ENCODE results near the gene CRHR2.

CRHR2 gene

DNA sequence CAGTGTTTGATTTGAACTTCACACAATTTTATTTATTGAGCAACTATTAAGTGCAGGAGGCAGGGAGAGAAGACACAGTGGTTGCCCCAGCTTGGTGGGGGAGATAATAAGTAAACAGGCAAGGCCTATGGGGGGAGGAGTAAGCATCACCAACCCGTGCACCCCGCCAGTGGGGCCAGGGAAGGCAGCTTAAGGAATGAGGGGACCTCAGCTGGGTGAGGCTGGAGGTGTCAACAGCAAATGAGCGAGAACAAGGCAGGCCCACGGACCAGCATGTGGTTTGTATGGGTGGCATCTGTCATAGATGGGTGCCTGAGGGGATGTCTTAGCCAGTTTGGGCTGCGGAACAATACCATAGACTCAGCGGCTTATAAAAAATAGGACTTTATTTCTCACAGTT is 24.1 kb upstream of the CRHR2 start:
- DNase-seq = no peak

DNA sequence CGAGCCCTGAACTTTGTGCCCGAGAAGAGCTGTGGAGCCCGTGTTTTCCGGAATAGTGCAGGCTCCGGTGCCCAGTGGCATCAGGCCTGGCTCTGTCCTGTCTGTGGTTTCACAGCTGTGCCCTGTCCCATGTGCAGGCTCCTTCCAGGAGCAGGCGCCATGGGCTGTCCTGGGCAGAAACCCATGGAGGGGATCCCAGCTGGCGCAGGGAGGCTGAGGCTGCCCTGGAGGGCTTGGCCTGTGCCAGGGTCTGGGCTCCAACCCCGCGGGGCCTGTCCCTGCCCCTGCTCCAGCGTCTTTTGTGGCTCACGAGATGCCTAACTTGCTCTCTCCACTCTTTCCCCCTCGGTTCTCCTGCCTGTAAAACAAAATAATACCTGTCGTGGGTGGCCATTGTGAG is 23.3 kb upstream of the CRHR2 start:
- DNase-seq = no peak

DNA sequence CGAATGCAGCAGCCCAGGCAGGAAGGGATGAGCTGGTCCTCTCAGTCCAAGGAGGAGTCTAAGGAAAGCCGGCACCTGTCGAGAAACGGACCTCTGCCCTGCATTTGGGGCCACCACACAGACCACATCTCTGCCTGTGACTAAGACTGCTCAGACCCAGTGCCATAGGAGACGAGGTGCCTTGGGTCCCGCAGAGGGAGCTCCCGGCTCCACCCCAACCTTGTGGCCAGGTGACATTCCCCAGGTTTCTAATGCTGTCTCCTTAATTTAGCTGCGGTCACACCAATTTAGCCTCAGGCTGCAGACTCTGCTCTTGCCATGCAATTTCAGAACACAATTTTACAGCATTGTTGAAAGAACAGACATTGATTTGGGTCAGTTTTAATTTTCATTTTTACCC is 22.8 kb upstream of the CRHR2 start:
- no peak for DNase-seq

DNA sequence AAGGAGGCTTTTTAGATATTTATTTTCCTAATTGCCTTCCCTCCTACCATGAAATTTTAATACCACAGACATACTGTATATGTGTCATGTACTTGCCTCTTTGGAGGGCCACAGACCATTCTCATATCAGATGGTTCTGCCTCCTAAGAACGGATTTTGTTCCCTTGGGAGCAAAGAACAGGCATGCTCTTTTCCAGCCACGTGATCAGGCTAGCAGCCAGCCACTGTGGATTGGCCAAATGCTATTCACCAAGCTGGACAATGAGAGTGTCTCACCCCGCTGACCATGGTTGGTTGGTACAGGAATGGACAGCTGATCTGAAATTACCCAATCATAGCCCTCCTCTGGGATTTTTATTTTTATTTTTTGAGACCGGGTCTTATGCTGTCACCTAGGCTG is 21.5 kb upstream of the CRHR2 start:
- DNase-seq = no peak

DNA sequence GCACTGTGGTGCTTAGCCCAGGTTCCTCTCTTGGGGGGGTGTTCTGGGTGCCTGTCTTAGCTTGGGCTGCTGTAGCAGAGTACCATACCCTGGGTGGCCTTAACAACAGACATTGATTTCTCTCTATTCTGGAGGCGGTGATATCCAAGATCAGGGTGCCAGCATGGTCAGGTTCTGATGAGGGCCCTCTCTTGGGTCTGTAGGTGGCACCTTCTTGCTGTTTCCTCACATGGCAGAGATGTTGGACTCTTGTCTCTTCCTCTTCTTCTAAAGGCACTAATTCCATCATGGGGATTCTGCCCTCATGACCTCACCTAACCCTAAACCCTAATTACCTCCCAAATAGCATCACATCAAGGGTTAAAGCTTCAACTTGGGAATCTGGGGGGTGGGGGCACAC is 19.9 kb upstream of the CRHR2 start:
- no peak for DNase-seq

DNA sequence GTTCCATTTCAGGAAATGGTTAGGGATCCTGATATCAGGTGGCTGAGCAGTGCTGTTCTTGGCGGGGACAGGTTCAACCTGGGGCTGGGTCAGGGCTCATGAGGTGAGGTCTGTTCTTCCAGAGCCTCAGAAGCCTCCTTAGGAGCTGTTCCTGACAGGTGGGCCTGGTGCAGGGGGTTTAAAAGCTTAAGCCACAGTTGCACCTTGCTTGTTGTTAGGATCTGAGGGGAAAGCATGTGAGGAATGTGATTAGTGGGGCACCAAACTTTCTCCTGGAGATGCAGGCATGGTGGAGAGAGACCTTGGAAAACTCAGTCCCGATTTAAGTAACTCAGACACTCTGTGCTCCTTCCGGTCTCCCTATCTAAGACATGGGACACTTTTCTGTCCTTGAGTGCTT is 18.7 kb upstream of the CRHR2 start:
- DNase-seq = no peak

DNA sequence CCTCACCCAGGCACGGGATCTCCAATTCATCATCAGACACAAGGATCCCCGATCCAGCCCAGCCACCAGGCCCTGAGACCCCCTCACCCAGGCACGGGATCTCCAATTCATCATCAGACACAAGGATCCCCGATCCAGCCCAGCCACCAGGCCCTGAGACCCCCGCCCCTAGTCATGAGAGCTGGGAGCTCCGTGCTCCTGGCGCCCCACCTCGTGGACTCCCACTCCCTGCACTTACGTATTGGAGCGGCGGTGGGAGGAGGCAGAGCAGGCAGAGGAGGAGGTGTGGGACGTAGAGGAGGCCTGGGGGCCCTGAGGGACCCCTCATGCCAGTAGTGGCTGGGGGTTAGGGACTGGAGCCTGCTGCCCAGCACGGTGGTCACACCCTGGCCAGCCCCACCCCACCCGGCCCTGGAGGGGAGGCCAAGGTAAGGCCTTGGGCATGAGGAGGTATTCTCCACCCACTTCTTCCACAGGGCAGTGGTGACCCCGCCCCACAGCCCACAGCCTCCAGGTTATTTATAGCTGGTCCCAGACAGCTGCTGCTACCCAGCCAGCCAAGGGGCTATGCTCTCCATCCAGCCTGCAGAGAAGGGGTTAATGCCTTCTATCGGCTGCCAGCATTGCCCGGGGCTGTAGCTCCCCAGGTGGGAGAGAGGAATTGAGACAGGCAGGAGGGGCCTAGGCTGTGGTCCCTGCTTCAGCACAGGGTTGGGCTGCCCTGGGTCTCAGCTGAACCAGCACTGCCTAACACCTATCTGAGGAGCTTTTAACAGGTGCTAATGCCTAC is 17.6 kb upstream of the CRHR2 start:
- DNase-seq = no peak

DNA sequence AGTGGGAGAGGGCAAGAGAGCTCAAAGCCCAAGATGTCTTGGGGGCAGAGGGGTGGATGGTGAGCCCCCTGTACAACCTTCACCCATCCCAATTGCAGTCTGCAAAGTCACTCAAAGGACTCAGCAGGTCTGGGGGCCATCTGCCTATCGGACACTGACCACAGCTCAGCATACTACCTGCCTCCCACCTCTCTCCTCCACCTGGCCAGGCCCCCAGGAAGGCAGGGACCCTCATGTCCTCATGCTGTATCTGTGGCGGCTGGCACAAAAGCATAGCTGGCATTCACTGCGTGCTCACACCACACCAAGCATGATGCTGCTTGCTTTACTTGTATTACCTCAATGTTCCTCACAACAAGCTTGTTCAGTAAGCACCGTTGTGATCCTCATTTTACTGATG is 16.2 kb upstream of the CRHR2 start:
- no peak for DNase-seq

DNA sequence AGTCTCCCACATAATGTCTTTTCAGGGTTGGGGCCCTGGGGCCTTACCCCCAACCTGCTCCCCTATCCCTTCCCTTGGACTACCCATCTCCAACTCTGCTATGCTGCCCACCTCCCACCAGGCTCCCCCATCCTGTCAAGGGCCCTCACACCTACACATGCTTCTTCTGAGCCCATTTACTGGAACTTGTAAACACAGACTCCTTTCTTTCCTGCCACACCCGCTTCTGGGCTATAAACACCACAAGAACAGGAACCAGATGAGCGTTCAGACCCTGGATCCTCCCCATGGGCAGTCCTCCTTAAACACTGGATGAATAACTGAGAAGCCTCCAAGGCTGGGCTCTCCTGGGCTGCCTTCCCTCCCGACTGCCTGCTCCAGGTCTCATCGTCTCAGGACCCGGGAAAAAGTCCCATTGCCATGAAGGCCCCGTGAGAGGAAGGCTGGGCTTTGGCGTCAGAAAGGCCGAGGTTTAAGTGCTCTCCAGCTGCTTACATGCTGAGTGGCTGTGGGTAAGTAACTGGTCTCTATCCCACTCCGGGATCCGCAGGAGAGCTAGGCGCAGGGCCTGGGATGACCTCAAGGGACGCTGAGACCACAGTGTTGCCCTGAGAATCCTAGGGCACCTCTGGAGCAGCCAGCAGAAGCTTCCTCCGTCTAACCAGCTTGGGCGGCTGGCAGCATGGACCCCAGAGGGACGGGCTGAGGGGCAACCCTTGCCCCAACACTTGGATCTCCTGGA is 15.6 kb upstream of the CRHR2 start:
- no peak for DNase-seq

DNA sequence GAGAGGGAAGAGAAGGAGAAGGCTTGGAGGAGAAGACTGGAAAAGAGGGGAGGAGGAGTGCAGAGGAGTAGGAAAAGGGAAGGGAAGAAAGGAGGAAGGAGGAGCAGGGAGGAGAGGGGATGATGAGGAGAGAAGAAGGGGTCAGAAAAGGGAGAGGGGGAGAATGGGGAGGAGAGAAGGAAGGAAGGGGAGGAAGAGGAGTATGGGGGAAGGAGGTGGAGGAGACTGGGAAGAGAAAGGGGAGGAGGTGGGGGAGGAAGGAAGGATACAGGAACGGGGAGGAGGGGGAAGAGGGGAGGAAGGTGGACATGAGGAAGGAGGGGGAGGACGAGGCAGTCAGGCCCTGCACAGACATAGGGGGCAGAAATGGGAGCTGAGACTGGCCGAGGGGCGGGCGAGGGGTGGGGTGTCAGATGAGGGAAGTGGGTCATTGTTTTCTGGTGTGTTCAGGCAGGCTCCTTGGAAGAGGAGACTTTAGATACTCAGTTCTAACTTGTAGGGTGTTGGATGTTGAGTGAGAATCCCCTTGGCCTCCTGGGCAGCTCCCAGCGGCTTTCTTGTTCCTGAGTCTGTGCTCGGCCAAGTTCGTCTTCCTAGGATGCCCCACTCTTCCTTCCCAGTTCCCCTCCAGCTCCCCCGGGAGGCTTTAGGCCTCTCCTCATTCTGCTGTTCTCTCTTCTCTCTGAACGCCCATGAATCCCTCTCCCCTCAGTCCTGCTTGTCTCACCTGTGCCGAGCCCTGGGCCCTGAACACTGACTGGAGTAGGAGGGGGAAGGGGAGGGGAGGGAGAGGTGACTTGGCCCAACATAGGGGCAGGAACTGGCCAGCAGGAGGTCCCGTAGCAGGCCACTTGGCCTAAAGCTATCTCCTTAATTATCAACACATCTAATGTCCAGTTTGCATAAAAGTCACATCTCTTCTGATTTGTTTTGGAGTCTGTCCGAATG is 12.8 kb upstream of the CRHR2 start:
- DNase-seq = no peak

DNA sequence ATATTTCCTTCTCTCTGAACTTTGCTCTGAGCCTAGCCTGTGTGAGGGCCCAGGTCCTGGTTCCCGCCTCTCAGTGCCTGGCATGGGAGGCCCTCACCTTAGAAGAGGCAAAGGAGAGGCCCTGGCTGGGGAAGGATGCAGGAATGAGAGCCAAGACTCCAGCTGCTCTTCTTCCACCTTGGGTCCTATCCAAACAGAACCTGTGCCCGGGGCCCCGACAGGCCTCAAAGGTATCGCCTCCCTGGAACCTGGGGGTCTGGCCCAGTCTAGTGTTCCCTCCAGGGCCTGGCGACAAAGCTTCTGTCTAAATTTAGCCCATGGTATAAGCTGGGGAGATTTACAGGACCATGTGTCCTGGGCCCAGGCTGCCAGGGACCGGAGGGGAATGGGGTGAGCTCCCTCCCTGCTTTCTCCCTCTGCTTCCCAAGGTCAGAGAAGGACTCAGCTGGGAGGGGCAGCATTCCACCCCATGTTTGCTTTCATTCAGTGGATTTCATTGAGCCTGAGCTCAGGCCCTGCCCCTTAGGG is 12.0 kb upstream of the CRHR2 start:
- no peak for DNase-seq

DNA sequence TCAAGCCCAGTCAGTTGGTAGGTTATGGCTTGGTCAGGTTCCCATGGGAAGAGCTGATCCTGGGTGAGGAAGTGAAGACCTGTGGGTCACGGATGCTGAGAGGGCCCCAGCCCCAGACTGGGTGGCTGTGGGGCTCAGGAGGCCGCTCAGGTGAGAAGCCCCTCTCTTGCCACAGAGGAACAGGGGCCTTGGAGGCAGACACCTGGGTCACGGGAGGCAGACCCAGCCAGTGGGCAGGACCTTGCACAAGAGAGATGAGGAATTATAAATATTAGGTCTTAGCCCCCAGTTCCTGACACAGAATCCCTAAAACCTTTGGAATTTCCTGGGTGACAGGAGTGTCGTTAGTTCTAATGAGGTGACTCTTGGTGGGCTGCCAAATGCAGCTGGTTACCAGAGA is 10.6 kb upstream of the CRHR2 start:
- no peak for DNase-seq

DNA sequence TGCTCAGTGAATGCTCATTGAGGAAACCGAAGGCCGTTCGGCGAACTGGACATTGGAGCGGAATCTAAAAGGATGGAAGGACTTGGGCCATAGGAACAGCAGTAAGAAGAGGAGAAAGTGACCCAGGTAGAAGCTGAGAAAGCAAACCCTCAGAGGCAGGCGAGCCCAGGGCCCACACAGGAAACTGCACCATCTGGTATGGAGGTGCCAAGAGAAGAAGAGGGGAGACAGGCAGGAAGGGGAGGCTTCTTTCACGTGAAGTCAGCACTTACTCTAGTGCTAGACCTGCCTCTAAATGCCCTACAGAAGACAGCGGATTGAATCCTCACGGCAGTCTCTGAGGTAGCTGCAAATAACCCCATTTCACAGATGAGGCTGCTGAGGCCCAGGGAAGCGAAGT is 10.2 kb upstream of the CRHR2 start:
- DNase-seq = no peak

DNA sequence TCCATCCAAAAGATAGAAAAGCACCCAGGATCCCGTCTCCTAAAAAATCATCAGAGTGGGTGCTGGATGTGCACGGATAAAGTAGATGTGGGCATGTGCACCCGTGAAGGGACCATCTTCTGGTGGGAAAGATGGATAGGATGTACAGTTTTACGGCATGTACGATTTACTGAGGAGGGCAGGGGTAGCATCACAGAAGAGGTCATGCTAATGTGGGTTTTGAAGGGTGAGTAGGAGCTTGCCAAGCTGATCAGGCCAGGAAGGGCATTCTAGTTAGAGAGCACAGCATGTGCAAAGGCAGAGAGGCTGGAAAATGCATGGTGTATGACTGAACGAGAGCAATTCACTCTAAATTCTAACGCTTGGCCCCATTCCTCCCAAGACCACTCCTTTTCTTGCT is 7.8 kb upstream of the CRHR2 start:
- DNase-seq = no peak

DNA sequence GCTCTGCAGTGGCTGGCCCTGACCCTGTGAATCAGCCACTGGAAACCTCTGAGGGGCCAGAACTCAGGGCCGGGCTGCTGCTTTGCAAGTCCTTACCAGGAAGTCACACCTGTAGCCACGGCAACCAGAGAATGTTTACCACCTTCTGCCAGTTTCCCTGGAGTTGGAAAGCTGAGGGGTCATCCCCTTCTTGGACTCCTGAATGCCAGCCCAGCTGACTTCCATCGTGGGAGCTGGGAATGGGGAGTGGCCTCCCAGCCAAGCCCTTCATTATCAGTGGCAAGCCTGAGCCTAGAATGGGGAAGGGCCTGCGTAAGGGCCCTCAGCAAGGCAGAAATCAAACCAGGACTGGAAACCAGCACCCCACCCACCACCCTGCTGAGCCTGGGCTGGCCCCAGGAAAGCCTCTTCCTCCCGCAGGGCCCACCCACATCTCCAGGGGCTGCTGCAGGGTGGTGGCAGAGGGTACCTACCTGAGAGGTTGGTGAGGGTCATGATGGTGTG is 6.5 kb upstream of the CRHR2 start:
- DNase-seq = peak; percentile 4

DNA sequence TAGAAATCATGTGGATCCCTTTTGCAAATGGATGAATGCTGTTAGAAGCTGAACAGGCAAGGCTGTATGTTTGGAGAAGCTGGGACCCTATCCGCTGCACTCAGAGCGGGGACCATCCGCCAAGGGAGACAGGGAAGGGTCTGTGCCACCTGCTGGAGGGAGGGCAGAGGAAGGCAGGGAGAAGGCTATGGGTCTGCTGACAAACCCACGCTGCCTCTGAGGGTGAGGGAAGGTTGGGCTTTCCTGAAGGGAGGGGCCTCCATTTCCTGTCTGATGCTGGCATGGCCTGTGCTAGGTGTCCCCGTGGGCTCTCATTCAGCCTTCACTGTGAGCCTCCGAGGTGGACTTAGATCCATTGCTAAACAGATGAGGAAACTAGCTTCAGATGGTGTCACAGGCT is 5.3 kb upstream of the CRHR2 start:
- no peak for DNase-seq

DNA sequence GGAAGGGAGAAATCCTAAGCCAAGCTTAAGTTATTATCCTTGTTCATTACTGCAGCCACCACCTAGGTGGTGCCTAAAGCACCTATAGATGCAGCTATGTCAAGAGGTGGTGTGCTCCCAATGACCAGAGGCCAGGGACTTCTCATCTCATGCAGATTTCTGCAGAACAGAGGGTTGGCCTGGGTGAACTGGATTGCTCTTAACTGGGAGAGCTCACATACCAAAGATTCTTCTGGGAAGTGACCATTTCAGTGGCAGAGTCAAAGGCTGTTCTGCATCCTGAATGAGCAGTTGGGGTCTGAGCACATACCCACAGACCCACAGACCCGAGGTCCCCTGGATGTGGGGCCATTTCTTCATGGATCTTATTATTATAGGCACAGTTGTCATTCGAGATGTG is 2.1 kb upstream of the CRHR2 start:
- no peak for DNase-seq

DNA sequence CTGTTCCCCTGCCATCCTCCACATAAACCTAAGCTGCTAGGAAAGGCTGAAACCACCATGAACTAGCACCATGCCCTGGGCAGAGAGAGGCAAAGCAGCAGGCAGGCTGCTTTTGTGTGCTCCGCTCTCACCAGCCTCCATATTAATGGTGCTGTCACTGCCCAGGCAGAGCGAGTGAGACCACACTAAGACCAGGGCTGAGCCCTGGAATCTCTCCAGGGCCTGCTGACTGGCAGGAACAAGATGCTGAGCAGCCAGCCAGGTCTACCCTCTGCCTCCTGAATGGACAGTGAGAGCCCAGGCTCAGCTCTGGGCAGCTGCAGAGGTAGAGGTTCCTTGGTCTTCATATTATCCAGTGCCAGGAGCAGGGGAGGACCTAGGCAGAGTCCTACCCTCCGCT is 1.6 kb upstream of the CRHR2 start:
- DNase-seq = no peak

DNA sequence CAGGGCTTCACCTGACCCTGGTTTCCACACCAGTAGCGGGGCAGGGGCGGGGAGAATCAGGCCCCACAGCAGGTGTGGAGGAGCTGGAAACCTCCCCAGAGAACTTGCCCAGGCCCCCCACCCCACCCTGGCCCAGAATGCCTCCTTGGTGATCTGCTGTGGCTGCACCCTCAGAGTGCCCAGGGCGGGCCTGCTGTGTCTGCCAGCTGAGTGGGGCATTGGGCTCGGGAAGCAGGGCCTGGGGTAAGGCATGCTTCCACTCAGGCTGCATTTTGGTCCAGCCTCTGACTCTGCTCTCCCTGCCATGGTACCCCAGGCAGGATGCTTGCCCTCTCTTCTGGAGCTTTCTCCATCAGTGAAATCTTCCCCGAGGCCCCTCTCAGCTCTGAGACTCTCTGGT is 1.1 kb upstream of the CRHR2 start:
- no peak for DNase-seq

DNA sequence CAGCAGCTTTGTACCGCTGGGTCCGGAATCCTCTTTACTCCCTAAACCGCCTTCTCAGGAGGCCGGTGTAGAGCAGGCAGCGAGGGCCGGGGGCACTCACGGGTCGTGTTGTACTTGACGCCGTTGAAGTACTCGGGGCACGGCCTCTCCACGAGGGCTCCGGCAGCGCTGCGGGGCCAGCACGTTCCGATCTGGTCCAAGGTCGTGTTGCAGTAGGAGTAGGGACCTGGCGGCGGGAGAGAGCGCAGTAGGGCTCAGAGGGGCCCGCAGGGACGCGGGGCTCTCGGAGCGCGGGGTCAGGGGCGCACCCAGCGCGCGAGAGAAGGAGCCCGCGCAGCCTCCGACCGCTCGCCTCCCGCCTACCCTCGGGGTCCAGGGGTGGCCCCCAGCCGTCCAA is 443 bp downstream of the CRHR2 start:
- DNase-seq = no peak

DNA sequence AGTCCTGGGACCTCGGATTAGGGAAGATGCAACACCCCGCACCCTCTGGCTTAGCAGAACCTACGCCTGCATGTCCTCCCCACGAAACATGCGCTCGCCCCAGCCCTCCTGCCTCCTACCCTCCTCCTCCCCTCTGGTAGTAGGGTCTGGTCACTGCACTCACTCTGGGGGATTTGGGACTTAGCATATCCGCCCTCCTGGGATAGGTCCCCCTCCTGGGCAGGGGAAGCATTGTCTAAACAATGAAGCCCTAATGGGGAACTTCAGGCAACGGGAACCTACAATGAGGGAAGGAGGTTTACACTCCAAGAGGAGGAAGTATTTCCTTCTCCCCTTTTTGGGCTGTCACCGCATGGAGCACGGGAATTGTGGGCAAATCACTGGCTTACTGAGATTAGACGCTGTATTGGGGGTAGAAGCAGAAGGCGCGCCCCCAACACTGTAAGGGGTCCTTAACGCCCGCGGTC is 892 bp downstream of the CRHR2 start:
- DNase-seq = no peak

DNA sequence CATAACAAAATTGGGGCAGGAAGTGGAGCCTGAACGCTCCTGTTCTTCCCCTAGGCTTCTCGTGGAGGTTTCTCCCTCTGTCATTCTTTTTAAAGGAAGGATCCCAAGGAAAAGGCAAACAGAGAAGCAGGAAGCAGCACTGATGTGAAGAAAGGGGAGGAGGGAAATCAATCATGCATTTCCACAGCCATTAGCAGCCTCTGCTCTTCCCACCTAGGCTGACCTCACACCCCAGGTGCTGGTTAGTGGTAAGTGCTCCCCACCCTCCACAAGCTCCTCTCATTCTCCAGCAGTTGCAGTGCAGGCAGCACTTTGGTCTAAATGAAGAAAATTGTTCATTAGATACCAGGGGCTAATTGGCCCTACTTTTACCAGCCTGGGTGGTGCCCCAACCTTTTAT is 2.6 kb downstream of the CRHR2 start:
- no peak for DNase-seq

DNA sequence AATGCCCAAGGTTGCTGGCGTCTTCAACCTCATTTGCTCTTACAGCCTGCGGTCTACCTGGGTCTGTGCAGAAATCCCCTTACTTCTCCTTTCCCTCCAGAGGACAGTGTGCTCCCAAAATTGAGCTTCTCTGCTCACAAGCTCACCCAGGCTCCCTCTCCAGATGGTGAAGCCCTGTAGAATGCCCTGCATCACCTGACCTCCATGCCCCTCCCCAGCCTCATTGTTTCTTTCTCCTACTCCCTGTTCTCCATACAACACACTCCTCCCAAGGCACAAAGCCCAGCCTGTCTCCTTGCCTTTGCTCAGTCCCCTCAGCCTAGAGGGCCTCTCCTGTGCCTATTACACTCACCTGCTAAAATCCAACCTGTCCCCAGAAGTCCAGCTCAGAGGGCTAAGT is 3.5 kb downstream of the CRHR2 start:
- DNase-seq = no peak
